CD1c-positive myeloid dendritic cell (primary cell): ENCODE measurements around the gene BCL3.
A peak's percentile ranks its signal among the peaks of the same experiment; 100 is the strongest.
"Not testable (repeated sequence)": the region's sequence is repeated elsewhere in the genome, so short reads cannot be mapped to it uniquely, and the experiment has no call there.

Experiments
- DNase-seq: peaks from one replicate; pipeline ENCODE4 v3.0.0-alpha.2; 2016; ENCODE audit errors: extremely low spot score

The BCL3 gene

DNA sequence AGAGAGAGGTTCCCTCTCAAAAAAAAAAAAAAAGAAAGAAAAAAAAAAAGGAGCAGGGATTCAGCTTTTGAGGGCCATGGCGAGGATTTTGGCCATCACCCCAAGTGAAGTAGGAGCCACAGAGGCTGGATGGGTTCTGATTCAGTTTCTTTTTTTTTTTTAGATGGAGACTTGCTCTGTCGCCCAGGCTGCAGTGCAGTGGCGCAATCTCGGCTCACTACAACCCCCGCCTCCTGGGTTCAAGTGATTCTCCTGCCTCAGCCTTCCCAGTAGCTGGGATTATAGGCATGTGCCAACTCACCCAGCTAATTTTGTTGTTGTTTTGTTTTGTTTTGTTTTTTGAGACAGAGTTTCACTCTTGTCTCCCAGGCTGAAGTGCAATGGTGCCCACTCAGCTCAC, 27.1 kb upstream of the BCL3 start:
- DNase-seq: not testable (repeated sequence)

GRCh38 chr19:44722131-44723121, 26.1 kb upstream of the BCL3 start:
- peak; percentile 85 for DNase-seq

DNA sequence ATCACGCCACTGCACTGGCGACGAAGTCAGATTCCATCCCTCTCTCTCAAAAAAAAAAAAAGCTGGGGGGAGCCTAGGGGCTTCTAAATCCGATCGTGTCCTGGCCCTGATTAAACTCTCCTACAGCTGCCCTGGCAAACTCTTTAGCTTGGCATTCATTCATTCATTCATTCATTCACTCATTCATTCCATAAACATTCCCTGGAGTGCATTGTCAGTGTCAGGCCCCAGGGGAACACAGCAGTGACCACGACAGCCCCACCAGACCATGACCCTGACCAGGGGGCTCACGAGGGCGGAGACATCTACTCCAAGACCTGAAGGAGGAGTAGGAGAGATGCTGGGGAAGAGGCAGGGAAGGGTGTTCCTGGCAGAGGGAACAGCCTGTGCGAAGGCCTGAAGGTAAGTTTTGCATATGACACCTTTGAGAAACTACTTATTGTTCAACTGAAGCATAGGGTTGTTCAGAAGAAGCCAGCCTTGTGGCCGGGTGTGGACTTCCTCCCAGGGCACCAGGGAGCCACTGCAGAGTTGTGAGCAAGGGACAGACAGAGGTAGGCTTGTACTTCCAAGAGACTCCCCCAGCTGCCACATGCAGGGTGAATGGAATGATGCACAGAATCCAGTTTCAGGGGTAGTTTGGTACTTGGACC, 25.1 kb upstream of the BCL3 start:
- no peak for DNase-seq

- DNase-seq: peak; percentile 90
Observed at GRCh38 chr19:44723952-44724319, 24.6 kb upstream of the BCL3 start.

GRCh38 chr19:44725251-44725650, 23.3 kb upstream of the BCL3 start:
- no peak for DNase-seq

DNA sequence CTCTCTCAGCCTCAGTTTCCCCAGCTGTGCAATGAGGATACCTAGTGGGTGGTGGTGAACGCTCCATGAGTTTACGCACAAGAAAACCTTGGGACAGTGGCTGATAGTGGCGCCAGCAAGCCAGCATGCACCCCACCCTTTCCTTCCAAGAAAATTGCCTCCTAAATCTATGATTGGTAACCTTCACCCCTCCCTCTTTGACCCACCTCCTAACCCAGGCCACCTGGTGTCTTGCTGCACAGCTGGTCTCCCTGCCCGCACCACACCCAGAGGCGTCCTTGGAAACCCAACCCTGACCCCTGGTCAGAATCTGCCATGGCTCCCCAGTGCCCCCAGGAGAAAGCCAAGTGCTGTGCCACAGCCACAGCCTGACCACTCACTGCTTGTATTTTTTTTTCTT, 22.8 kb upstream of the BCL3 start:
- DNase-seq: no peak

DNA sequence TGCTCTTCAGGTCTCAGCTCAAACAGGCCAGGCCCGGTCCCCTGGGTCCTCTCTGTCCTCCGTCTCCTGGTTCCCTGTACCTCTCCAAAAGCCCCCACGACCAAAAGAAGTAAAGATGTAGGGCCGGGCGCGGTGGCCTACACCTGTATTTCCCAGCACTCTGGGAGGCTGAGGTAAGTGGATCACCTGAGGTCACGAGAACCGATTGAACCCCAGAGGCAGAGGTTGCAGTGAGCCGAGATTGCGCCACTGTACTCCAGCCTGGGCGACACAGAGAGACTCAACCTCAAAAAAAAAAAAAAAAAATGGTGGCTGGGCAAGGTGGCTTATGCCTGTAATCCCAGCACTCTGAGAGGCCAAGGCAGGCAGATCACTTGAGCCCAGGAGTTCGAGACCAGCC, 22.0 kb upstream of the BCL3 start:
- no peak for DNase-seq

GRCh38 chr19:44728178-44728577, 20.3 kb upstream of the BCL3 start:
- peak; percentile 27 for DNase-seq

DNA sequence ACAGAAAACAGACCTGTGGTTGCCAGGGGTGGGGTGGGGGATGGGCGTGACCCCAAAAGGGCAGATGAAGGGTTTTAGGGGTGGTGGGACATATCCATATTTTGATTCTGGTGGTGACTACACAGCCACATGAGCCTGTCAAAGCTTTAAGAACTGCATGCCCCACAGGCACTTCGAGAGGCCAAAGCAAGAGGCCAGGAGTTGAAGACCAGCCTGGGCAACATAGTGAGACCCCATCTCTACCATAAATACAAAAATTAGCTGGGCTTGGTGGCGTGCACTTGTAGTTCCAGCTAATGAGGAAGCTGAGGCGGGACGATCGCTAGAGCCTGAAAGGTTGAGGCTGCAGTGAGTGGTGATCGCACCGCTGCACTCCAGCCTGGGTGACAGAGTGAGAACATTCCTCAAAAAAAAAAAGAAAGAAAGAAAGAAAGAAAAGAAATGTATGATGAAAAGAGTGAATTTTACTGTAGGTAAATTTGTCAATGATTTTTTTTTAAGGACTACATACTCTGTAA, 18.9 kb upstream of the BCL3 start:
- DNase-seq: peak; percentile 21

DNA sequence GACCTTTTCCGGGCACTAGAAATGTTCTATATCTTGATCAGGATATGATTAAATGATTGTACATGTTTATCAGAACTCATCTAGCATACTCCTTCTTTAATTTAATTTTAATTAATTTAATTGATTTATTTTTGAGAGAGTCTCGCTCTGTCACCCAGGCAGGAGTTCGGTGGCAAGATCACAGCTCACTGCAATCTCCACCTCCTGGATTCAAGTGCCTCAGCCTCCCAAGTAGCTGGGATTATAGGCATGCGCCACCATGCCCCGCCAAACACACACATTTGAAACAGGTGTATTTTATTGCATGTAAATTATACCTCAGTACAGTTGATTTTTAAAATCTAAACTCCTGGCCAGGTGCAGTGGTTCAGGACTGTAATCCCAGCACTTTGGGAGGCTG, 17.4 kb upstream of the BCL3 start:
- DNase-seq: no peak

DNA sequence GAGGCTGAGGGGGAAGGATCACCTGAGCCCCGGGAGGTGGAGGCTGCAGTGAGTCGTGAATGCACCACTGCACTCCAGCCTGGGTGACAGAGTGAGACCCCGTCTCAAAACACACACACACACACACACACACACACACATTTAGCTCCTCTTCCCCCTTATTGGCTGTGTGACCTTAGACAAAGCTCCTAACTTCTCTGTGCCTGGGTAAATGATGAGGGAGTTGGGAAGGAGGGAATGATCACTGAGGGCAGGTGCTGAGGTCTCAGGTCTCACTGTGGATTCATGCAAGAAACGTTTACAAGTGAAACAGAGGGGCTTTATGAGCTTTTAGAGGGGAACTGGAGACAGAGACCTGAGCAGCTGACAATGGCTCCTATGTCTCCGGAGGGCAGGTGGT, 16.9 kb upstream of the BCL3 start:
- DNase-seq: no peak

DNA sequence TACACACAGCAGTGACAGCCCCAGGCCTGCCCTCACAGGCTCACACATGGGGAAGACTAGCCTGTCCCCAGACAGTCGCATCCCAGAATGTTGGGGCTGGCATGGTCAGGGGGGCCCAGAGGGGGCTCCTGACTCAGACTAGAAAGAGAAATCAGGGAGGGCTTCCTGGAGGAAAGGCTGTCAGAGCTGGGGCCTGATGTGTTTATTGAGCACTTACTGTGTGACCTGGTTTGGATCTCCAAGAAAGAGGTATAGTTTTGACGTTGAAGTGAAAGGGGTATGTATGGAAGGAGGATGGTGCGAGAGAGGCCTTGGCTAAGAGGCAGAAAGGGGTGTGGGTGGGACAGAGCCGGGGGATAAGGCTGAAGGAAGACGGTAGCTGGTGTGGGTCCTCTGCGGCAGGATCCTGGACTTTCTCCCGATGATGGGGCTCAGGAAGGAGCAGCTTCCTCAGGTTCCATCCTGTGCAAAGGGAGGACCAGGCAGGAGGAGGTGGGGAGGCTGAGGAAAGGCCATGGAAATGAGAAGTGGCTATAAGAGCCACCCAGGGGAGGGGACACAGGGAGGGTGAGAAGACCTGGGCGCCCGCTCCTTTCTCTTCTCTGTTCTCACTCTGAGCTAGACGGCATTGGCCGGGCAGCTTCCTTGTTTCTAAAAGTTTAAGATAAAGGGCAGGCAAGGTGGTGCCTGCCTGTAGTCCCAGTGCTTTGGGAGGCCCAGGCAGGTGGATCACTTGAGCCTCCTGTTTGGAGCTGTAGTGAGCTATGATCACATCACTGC, 16.1 kb upstream of the BCL3 start:
- DNase-seq: peak; percentile 64

DNA sequence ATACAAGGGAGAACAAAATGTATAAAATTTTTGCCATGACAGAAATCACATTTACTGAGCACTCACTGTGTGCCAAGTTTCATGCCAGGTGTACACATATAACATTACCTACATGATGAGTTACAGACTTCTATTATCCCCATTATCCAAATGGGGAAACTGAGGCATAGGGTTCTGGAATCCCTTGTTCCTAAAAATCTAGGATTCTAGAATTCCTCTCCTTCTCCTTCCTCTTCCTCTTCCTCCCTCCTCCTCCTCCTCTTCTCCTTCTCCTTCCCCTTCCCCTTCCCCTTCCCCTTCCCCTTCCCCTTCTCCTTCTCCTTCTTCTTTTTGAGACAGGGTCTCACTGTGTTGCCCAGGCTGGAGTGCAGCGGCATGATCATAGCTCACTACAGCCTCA, 14.2 kb upstream of the BCL3 start:
- DNase-seq: no peak

- no peak for DNase-seq
Observed at GRCh38 chr19:44735011-44735410, 13.5 kb upstream of the BCL3 start.

DNA sequence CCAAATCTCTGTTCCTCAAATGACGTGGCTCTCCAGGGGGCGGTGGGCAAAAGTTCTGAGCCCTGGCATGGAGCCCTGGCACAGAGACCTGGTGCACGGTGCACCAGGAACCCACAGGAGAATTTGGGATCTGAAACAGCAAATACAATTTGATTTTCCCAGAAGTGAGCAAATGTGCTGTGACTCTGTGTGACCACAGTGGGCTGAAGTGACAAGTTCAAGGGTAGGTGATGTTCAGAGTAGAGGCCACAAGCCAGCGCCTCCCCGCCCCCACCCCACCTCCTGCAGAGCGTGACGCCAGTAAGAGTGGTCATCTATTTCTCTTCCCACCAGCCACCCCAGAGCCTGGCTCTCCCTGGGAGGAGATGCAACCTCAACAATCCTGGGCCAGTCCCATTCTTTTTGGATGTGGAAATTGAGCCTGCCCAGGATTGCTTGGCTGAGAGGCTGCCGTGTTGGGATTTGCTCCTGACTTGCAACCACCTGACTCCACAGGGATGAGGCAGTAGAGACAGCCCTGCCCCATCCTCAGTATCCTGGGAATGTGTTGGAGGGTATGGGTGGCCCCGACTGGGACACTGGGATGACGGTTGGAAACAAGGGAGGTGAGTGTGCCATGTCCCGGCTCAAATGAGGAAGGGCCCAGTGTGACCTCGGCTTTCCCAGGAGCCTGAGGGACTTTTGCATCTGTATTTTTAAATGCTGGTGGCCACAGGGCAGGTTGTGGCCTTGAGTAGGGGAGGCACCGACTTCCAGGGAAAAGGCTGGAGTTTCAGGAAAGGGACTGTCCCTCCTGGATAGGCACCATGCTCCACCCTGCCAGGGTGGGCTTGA, 11.1 kb upstream of the BCL3 start:
- peak; percentile 87 for DNase-seq

DNA sequence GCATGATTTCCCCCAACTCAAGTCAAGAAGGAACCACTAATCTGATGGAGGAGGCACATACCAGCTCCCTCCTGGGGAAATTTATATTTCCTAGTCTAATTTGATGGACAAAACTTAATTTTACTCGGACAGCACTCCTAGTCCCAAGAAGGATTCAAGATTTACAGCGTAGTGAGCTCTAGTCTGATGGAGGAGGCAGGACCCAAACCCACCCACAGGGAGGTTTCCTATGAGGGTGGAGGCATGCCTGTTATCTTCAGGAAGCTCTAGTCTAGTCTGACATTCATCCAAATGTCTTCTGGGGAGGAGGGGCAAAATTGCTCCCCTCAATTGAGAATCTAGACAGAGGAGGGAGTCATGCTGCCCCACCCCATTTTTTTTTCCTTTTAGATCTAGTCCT, 10.4 kb upstream of the BCL3 start:
- no peak for DNase-seq

GRCh38 chr19:44738603-44739558, 9.6 kb upstream of the BCL3 start:
- peak; percentile 89 for DNase-seq

DNA sequence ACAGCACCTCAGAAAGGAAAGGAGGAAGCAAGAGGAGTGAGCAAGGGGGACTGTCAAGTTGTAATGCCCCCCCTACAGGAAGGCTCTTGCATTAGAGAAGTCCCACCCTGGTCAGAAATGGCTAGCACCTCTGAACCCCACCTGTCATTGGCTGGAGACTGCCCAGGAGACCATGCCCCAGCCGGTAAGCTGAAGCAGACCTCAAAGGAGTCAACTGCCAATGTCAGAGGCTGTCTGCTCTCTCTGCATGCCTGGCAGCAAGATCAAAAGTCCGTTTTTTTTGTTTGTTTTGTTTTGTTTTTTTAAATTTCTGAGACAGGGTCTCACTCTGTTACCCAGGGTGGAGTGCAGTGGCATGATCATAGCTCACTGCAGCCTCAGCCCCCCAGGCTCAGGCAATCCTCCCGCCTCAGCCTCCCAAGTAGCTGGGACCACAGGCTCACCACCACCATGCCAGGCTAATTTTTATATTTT, 8.1 kb upstream of the BCL3 start:
- peak; percentile 32 for DNase-seq

DNA sequence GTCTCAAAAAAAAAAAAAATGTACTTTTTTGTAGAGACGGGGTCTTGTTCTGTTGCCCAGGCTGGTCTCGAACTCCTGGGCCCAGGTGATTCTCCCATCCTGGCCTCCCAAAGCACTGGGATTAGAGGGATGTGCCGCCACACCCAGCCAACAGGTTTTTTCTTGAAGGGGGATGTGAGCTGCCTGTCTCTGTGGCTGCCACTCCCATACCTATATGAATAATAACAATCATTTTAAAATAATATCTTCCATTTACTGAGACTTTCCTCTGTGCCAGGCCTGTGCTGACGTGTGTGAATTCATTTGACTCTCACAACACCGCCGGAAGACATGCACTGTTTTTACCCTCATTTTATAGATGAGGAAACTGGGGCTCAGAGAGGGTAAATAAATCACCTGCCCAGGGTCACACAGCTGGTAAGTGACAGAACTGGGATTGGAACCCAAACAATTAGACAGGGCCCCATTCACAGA, 7.2 kb upstream of the BCL3 start:
- DNase-seq: no peak

GRCh38 chr19:44741841-44742329, 6.6 kb upstream of the BCL3 start:
- peak; percentile 97 for DNase-seq
